Uterus (tissue), 2 donors: ENCODE results near the gene HYI.

Source experiments
- CTCF ChIP-seq, 4 experiments: fragments of 200-600 bp in 2 of 4; fragments of 450-650 bp in 2 of 4; sonication (generic) in 2 of 4; IDR thresholded peaks; one replicate each; pipeline ENCODE4 v1.5.1; 2016 to 2019; ENCODE audit warnings: antibody characterized with exemption in 4 of 4, mild to moderate bottlenecking in 2 of 4, moderate library complexity in 1 of 4
- POLR2A ChIP-seq, 2 donors: fragments of 450-650 bp; IDR thresholded peaks; one replicate each; pipeline ENCODE4 v1.6.1; 2016; ENCODE audit warnings: antibody characterized with exemption in 2 of 2, mild to moderate bottlenecking in 1 of 2, moderate library complexity in 1 of 2

- TF ChIP-seq CTCF (IDR thresholded peaks at IDR 0.05) (no peak), POLR2A (IDR thresholded peaks at IDR 0.05) (no peak)
These were observed 16.4 kb downstream of the HYI start for GRCh38 chr1:43437031-43437973.
